ENCODE data around the gene IQCN. TPM values are rescaled to one million over a fixed set of nuclear protein-coding genes. Genes with fewer than 3 reads are reported as not detected.

Gene IQCN
- total RNA-seq, 1 donor from 2014 or later = 0.47 TPM

DNA sequence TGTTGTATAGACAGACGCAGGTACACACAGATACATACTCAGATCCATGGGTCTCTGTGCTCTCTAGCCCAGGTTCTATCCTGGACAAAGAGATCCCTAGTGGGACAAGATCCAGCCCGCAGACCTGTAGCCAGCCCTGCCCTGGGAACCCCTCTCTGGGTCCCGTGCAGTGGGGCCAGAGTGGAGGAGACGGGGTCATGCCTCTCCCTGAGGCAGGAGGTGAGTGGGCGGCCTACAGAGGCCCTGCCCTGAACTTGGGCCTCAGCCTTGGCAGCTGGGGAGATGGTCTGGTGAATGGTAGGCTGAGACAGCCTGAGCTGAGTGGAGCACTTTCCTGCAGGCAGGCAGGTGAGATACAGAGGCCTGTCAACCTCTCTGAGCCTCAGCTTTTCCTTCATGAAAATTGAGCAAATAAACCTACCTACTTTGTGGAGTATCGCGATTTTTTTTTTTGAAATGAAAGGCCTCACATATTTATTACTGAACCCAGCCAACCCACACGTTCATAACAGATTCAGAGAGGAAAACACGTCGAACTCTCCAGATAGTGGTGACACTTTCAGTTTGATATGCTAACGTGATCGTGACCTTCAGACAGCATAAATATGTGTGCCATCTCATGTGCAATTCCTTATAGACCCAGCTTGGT is 10.6 kb upstream of the IQCN start:
- DNase-seq = no peak

DNA sequence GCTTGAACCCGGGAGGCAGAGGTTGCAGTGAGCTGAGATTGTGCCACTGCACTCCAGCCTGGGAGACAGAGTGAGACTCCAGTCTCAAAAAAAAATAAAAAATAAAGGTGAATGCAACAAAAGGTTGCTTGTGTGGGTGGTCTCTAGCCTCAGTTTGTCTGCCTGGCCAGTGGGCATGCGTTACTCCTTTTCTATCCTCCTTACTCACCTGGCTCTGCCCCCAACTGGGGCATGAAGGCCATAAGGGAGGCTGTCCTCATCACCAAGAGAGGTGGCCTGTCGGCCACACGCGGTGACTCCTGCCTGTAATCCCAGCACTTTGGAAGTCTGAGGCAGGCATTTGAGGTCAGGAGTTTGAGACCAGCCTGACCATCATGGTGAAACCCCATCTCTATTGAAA is 9.1 kb upstream of the IQCN start:
- DNase-seq = no peak

DNA sequence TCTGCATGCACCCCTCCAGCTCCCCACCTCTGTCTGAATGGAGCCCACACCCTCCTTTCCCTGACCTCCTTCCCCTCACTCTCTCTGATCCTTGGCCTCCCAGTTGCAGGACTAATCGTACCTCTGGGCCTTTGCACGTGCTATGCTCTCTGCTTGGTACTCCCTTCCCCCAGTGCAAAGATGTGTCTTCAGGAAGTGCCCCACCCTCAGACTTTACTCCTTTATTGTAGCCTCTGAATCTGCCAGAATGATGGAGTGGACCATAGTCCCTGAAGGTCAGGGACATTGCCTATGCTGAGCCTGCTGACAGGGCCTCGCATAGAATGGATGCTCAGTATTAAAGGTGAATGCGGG is 8.5 kb upstream of the IQCN start:
- DNase-seq = no peak

DNA sequence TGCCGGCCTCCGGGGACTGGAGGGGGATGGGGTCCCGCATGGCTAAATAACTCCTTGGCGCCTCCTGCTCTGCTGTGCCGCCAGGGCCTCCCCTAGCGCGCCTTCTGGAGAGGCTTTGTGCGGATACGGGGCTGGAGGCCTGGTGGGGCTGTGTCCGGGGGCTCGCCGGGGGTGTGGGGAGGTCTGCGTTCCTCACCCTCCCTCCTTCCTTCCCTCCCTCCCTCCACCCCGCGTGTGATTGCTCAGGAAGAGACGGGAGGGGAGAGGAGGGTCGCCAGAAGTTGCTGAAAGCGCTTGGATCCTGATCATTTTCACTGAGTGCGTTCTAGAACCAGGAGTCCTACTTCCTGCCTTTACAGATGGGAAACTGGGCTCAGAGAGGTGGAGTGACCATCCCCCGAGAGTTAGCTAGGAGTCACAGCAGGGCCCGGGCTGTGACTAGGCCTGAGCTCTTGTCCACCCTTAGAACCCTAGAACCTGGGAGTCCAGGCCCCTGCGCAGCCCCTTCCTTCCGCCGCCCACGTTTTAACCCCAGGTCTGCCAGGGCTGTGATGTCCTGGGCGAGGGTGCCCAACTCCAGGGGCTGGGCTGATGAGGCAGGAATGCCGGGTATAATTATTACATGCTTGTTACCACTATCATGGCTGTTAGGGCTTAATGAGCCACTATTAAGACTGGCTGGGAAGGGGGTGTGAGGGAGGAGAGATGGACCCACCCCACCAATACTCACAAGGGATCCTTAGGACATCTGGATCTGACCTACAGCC is 8.0 kb upstream of the IQCN start:
- DNase-seq = no peak

DNA sequence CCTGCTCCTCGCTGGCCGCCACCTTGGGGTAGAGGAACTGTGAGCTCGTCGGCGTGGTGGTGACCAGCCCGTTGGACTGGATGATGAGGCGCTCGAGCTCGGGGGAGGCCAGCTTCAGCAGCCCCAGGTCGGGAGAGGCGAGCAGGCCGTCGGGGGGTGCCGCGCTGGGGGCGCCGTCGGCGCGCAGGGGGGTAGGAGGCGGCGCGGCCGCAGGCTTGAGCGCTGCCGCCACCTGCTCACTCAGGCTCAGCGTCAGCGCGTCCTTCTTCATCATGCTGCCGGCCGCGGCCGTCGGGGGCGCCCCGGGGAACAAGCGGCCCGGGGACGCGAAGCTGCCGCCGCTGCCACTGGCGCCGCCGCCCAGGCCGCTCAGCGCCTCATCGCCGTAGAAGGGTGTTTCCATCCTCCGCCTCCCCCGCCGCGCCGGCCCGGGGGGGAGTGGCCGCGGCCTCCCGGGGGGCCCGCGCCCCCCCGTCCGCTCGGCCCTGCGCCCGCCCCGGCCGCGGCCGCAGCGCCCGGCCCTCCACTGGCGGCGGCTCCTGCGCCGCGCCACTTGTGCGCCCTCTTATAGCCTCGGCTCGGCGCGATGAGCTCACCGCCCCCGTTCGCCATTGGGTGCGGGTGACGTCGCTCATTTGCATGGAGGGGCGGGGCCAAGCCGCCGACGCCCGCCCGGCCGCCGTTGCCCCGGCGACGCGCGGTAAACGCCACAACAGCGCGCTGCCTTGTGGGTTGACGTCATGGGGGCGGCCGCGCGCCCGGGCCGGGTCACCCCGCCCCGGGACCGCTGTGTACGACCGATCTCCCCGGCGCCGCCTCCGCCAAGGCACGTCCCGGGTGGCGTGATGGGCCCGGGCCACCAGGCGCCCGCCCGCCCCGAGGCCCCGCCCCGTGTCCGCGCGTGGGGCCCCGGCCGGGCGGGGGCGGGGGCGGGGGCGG is 7.1 kb upstream of the IQCN start, which contains the start of gene JUND:
Gene JUND (minus strand): TSS at position 541 of the 939 bp plus-strand sequence. CDS start 138 bp downstream, at position 403.
- DNase-seq = peak; percentile 93

DNA sequence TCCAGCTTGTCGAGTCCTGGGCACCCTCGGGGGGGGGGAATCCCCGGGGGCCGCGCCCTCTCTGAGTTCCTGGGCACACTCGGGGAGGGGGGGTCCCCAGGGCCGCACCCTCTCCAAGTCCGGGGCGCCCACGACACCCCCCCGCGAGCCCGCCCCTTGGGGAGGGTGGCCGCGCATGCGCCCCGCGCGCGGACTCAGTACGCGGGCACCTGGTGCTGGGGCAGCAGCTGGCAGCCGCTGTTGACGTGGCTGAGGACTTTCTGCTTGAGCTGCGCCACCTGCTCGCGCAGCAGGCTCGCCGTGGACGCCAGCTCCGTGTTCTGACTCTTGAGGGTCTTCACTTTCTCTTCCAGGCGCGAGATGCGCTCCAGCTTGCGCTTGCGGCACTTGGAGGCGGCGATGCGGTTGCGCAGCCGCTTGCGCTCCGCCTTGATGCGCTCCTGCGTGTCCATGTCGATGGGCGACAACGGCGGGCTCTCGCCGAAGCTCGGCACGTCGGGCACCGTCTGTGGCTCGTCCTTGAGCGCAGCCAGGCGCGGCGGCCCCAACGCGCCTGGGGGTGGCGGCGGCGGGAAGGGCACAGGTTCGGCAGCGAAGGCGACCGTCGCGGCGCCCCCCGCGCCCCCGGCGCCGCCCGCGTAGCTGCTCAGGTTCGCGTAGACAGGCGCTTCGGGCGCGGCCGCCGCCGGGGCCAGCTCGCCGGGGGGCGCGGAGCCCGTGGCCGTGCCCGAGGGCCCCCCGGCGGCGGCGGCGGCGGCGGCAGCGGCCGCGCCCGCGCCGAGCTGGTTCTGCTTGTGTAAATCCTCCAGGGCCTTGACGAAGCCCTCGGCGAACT is 6.2 kb upstream of the IQCN start:
- peak; percentile 66 for DNase-seq

DNA sequence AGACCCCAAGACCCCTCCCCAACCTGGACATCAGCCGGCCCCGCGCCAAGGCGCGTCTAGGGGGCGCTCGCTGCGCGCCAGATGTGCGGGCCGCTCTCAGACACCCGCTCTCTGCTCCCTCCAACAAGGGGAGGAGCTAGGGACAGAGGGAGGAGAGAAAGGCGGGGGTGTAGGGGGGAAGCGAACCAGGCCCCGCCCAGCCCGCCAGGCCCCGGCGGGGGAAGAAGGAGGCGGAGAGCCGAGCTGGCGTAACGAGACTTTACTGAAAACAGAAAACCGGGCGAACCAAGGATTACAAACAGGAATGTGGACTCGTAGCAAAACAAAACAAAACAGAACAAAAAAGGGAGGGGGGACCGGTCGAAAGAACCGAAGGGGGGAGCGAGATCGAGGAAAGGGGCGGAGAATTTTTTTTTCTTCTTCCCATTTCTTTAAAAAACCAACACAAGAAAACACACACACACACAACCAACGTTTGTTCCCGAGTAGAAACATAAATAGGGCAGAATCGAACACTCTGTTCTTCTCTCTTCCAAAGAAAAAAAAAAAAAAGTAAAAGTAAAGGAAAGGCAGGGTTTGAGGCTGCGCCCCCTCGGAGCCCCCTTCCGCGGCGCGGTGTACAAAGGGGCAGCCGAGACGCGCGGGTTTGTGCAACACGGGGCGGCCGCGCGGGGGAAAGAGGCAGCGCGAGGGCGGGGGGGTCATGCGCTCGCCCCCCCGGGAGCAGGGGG is 5.4 kb upstream of the IQCN start:
- peak; percentile 92 for DNase-seq

DNA sequence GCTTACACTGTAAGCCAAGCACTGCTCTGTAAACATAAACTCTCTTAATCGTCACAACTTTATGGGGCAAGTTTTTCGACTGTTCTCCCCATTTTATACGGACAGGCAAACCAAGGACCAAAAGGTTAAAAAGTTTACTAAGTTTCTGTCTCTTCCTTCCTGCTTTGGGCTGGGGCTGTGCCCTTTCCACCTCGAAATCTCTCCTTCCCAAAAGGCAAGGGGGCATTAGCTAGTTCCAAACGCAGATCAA is 4.9 kb upstream of the IQCN start:
- DNase-seq = no peak

DNA sequence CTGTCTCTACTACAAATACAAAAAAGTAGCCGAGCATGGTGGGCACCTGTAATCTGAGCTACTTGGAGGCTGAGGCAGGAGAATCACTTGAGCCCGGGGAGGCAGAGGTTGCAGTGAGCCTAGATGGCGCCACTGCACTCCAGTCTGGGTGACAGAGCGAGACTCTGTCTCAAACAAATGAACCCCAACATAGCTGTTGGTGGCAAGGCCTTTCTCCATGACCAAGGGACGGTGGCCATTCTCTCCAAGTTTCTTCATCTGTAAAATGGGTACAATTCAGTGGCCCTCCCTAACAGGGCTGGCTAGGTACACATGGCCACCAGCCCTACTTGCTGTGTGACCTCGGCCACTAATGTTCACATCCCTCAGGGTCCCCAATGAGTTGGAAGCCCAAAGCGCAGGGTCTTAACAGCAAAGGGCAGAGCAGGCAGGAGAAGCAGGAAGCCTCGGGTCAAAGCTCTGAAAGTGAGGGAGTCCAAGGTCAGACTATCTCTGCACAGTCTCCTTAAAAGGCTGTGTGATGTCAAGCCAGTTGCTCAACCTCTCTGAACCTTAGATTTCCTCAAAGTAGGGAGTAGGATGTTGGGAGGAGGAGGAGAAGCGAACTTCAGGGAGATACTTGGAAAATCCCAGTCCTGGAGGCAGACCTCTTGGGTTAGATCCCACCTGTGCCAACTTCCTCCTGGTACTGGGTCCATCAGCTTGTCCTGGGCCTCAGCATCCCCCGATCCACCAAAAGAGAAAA is 4.4 kb upstream of the IQCN start:
- no peak for DNase-seq

DNA sequence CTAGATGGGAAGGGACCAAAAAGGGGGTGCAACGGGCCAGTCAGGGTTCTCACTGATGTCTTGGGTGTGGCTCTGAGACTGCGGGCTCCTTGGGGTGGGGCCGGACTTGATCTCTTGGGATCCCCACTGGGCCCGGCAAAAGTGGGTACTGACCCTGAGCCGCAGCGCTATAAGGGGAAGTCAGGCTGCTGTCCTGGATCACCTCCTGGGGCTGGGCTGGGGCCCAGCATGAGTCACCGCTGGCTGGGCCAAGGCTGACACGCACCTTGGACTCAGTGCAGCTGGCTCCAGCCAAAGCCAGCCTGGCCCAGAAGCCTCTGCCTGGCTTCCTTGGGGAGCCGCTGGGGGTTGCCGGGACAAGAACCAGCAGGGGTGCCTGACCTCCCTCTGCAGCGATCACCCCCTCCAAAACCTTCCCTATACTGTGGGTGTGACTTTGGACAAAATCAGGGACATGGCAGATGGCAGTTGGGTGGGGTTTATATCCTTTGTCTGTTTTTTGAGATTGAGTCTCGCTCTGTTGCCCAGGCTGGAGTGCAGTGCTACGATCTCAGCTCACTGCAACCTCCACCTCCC is 617 bp upstream of the IQCN start:
- peak; percentile 78 for DNase-seq

DNA sequence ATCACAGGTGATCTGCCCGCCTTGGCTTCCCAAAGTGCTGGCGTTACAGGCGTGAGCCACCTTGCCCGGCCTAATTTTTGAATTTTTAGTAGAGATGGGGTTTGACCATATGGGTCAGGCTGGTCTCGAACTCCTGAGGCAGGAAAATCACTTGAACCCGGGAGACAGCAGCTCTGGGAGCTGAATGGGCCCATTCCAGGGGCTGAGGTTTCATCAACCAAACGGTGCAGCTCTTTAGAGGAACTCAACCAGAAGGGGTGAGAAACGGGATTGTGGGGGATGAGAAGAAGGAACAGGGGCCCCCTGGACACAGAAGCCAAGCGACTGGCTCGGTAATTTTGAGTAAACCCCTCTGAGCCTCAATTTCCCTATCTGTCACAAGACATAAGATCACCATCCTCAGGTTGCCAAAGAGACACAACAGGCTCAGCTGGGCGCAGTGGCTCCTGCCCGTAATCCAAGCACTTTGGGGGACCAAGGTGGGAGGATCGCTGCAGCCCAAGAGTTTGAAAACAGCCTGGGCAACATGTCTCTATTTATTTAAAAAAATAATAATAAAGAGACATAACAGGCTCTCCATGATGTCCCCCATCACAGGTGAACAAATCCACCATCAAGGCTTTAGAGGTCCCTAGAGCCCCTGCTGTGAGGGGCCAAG is 562 bp downstream of the IQCN start:
- DNase-seq = no peak

DNA sequence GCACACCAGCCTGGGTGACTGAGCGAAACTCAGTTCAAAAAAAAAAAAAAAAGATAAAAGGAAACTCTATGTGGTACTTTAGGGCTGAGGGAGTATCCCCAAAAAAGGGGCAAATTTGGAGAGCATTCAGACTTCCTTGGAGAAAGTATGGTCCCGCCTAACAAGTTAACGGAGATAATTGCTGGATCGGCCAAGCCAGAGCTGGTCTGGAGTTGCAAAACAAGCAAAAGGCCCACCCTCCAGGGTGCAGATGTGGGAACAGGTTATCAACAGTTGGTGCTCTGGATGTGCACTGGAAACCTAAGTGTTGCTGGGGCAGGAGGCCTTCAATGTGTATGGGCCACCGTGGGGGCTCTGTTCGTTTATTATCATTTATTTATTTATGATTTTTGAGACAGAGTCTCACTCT is 2.8 kb downstream of the IQCN start:
- DNase-seq = no peak

DNA sequence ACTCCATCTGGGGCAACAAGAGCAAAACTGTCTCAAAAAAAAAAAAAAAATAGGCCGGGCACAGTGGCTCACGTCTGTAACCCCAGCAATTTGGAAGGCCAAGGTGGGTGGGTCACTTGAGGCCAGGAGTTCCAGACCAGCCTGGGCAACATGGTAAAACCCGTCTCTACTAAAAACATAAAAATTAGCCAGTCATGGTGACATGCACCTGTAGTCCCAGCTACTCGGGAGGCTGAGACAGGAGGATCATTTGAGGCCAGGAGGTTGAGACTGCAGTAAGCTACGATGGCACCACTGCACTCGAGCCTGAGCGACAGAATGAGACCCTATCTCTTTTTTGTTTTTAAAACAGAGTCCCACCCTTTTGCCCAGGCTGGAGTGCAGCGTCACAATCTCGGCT is 3.9 kb downstream of the IQCN start:
- DNase-seq = no peak

DNA sequence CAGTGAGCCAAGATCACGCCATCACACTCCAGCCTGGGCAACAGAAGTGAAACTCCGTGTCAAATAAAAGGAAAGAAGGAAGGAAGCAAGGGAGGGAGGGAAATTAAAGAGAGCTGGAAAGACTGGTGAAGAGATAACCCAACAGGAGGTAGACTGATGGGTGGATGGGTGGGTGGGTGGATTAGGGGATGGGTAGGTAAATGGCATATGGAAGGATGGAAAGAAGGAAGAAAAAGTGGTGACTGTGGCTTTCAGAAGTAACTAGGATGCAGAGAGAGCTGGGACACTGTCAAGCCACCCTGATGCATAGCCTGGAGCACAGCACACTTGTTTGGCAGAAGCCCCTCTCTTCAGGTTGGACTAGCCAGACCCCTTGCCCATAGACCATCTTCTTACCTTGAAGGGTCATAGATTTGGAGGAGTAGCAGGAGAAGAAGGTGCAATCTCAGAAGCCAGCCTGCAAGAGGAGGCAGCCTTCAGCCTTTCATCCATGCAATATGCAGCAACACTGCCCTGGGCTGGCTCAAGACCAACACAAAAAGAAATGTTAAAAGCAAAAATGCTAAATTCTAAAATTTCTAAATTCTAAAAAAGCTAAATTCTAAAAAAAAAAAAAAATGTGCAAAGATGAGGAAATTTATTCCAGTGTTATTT is 5.1 kb downstream of the IQCN start:
- no peak for DNase-seq

DNA sequence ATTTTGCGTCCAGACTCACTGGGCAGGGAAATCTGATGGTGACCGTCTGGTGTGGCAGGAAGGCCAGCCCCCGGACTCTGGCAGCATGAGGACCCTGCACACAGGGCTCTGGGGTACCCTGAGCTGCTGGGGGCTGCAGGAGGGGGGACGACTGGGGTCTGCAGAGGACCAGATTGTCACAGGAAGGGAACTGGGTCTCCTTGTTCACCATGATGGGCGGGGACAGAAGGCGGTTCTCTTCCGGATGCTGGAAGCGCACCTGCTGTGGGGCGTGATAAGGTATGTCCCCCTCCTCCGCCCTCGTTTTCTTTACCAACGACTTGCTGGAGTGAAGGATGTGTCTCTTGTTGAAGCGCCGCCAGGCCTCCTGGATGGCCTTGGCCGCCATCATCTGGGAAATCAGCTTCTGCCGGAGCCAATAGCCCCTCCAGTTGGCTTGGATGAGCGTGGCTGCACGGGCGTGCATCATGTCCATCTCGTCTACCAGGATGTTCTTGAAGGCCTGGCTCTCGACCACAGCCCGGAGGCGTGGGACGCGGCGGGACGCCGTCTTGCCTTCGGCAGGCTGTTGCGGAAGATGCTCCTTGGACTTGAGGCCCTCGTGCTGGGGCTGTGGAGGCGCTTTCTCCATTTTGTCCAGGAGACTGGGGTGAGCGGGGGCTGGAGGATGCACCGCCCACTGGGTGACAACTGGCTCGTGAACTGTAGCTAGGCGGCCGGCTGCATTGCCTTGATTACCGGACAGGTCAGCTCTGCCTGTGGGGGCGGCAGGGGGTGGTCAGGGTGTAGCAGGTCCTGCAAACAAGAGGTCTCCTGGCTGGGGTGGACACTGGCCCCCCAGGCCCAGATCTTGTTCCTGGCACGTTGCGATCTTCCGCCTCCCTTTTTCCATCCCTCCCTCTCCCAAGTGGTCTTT is 7.2 kb downstream of the IQCN start:
- no peak for DNase-seq

DNA sequence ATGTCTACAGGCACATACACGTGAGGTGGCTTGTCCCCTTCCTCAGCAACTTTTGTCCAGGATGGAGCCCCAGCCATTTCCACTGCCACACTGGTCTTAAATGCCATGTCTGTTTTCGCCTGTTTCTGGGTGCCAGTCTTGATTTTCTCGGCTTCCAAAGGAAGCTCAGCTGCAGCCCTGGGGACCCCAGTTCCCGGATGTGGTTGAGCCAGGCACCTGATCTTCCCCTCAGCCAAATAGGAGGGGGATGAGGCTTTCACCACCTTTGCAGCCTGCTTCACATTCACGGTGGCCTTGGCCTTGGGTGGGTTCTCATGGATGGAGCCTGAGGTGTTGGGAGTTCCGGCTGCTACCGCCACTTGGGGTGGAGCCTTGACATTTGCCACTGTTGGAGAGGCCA is 8.7 kb downstream of the IQCN start:
- no peak for DNase-seq

DNA sequence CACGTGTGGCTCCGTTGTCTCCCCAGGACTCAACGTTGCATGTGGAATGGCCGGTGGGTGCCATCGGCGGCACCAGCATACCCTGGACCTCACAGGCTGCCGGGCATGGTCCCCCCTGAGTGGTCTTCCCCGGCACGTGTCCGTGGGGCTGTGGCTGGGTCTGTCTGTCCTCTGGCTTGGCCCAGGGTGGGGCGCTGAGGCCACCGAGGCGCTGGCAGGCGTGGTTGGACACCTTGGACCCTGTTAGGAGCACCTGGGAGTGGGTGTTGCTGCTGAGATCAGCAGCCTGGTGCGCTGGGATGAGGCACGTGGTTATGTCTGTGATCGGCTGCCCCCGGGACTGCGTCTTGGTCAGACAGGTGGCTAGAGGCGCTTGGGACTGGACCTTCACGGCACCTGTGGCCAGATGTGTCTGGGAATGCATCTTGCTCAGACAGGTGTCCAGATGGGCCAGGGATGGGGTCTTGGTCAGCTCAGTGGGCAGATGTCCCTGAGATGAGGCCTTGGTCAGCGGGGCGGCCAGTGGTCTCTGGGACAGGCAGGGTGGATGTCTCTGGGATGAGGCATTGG is 9.2 kb downstream of the IQCN start:
- no peak for DNase-seq

Measured in occipital lobe (tissue), 2 donors.